T-helper 2 cell treated with Interferon-gamma antibody and Interleukin-4, amounts not matched to agents 5 μg/mL and 100 μg/mL, for 36 hours (primary cell): ENCODE results near the gene SH3BGRL3.
A peak's percentile ranks its signal among the peaks of the same experiment; 100 is the strongest.
"Not testable (repeated sequence)": the region's sequence is repeated elsewhere in the genome, so short reads cannot be mapped to it uniquely, and the experiment has no call there.

ENCODE experiments used
- DNase-seq: peaks from one replicate; pipeline ENCODE4 v3.0.0; 2021; ENCODE audit warnings: low spot score
- H3K27ac Mint-ChIP-seq: one replicate; pipeline ENCODE4 v1.8.0; 2021; ENCODE audit warnings: mild to moderate bottlenecking, mixed read lengths
- H3K27me3 Mint-ChIP-seq: one replicate; pipeline ENCODE4 v1.8.0; 2021; ENCODE audit warnings: low read depth, mixed read lengths
- H3K36me3 Mint-ChIP-seq: one replicate; pipeline ENCODE4 v1.8.0; 2021; ENCODE audit warnings: low read depth, mixed read lengths
- H3K4me1 Mint-ChIP-seq: one replicate; pipeline ENCODE4 v1.8.0; 2021; ENCODE audit warnings: low read depth, mixed read lengths
- H3K4me3 Mint-ChIP-seq: one replicate; pipeline ENCODE4 v1.8.0; 2022; ENCODE audit warnings: mild to moderate bottlenecking, moderate library complexity, mixed read lengths
- H3K9me3 Mint-ChIP-seq: one replicate; pipeline ENCODE4 v1.8.0; 2021; ENCODE audit warnings: mixed read lengths

The SH3BGRL3 gene

DNA sequence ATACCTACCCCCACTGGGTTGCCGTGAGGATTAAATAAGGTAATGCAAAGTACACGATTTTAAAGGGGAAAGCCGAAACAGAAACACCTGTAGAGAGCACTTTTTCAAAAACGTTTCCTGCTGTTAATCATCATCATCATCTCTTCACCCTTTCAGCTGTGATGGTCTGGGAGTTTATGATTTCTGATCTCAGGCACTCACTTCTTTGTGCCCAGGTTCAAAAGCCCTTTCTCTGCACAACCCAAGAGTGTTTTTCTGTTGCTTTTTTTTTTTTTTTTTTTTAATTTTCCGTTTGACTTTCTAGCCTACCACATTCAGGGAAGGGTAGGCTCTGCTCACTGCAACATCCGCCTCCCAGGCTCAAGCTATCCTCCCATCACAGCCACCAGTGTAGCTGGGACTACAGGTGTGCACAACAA, 27.5 kb downstream of the SH3BGRL3 start:
- no peak for DNase-seq
- H3K4me3 Mint-ChIP-seq = peak overlapping the region; percentile 98
- H3K4me1 Mint-ChIP-seq = peaks cover 33% of the 10 kb centered on the region
- H3K27ac Mint-ChIP-seq = peak overlapping the region; percentile 97
- peaks cover 2% of the 10 kb centered on the region for H3K36me3 Mint-ChIP-seq
- no peaks in the 10 kb centered on the region for H3K9me3 Mint-ChIP-seq
- H3K27me3 Mint-ChIP-seq = no peaks in the 10 kb centered on the region

DNA sequence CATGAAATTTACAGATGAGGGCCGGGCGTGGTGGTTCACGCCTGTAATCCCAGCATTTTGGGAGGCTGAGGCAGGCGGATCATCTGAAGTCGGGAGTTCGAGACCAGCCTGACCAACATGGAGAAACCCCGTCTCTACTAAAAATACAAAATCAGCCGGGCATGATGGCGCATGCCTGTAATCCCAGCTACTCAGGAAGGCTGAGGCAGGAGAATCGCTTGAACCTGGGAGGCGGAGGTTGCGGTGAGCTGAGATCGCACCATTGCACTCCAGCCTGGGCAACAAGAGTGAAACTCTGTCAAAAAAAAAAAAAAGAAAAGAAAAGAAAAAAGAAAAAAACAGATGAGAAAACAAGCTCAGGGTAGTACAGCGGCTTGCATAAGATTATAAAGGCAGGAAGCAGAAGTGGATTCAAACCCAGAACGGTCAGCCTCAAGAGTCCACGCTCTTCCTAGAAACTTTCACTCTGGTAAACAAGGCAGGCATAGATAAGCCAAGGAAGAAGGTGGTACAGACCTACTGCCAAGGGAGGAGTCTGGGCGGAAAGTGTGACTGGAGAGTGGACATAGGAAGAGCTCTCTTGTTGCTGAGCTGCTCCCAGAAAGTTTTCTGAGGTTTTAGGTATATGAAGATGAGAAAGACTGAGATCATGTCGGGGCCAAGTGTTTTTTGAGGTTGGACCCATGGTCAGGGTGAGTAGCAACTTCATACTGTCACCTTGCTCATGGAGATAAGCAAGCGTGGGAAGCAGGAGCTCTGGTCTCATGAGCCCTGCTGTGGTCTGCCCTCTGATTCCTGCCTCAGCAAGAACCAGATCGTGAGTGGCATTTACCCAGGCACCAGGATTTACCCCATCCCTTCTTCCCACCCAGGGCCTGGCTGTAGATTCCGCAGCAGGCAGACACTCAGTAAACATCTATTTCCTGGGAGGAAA, 28.3 kb downstream of the SH3BGRL3 start:
- peak; percentile 76 for DNase-seq
- H3K36me3 Mint-ChIP-seq, H3K27me3 Mint-ChIP-seq, H3K9me3 Mint-ChIP-seq: not testable (repeated sequence)
- peak overlapping the region; percentile 98 for H3K4me3 Mint-ChIP-seq
- H3K27ac Mint-ChIP-seq = peak overlapping the region; percentile 97
- H3K4me1 Mint-ChIP-seq = peaks cover 35% of the 10 kb centered on the region

DNA sequence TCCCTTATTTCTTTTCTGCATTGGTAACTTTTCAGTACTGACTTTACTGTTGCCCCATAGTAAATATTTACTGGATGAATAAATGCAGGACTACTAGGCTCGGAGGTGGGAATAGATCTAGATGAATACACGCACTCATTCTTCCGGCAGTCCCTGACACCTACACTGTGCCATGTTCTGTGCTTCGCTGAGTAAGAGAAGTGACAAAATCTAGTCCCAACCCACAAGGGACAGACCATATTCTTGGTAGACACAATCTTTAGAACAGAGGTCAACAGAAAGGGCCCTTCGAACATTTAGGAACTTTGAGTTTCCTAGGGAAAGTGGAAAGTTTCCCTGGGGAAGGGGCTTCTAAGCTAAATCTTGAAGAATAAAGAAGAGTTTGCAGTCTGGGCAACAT, 34.6 kb downstream of the SH3BGRL3 start:
- DNase-seq = no peak
- Mint-ChIP-seq H3K9me3 (no peaks in the 10 kb centered on the region), H3K27me3 (no peaks in the 10 kb centered on the region), H3K27ac (no peak overlapping the region), H3K4me3 (peak overlapping the region; percentile 27), H3K4me1 (peaks cover 46% of the 10 kb centered on the region), H3K36me3 (peaks cover 19% of the 10 kb centered on the region)

- peaks cover 52% of the 10 kb centered on the region for H3K4me1 Mint-ChIP-seq
- H3K9me3 Mint-ChIP-seq = no peaks in the 10 kb centered on the region
- H3K4me3 Mint-ChIP-seq = peak overlapping the region; percentile 92
- peaks cover 32% of the 10 kb centered on the region for H3K36me3 Mint-ChIP-seq
- DNase-seq = no peak
- H3K27me3 Mint-ChIP-seq = no peaks in the 10 kb centered on the region
- H3K27ac Mint-ChIP-seq = peak overlapping the region; percentile 88
These were observed 36.3 kb downstream of the SH3BGRL3 start for GRCh38 chr1:26315874-26316850.

- peak overlapping the region; percentile 92 for H3K4me3 Mint-ChIP-seq
- H3K4me1 Mint-ChIP-seq = peaks cover 52% of the 10 kb centered on the region
- peak overlapping the region; percentile 75 for H3K27ac Mint-ChIP-seq
- peaks cover 39% of the 10 kb centered on the region for H3K36me3 Mint-ChIP-seq
- no peaks in the 10 kb centered on the region for H3K27me3 Mint-ChIP-seq
- no peak for DNase-seq
- H3K9me3 Mint-ChIP-seq = no peaks in the 10 kb centered on the region
These were observed 37.3 kb downstream of the SH3BGRL3 start for GRCh38 chr1:26317146-26317545.

GRCh38 chr1:26317612-26318337, 37.9 kb downstream of the SH3BGRL3 start, which contains the start of gene CD52:
CD52 (plus strand) TSS chr1:26317958; CDS start chr1:26318018, 60 bp downstream.
- DNase-seq = peak; percentile 68
- H3K36me3 Mint-ChIP-seq = peaks cover 44% of the 10 kb centered on the region
- no peaks in the 10 kb centered on the region for H3K9me3 Mint-ChIP-seq
- no peaks in the 10 kb centered on the region for H3K27me3 Mint-ChIP-seq
- peak within 1 kb of the TSS; percentile 92 for H3K4me3 Mint-ChIP-seq
- peaks cover 58% of the 10 kb centered on the region for H3K4me1 Mint-ChIP-seq
- H3K27ac Mint-ChIP-seq = peak within 1 kb of the TSS; percentile 75

DNA sequence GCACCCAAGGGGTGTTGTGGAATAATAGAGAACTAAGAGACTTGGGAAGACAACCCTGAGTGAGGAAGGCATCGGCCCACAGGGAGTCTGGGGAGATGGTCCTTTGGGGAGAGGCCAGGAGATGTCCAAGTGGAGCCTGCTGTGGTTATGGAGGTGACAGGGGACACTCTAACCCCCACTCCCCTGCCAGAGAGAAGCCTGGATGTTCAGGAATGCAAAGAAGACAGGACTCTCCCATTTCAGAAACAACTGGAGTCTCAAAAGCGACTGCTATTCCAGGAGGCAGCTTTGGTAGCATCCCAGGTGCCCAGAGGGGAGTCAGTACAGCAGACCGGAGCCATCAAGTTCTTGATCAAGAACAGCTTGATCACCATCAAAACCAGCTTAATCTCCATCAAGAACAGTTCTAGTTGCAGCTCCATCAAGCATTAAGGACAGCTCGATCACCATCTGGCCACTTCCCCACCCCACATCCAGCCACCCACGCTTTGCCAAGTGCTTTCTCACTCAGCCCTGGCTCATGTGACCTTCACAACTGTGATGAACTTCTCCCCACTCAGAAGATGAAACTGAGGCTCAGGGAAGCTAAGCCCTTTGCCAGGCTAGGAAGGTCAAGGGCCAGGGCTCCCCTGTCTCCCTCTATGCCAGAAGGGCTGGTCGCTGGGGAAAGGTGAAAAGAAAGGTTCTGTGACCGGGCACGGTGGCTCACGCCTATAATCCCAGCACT, 38.6 kb downstream of the SH3BGRL3 start:
- Mint-ChIP-seq H3K27me3 (no peaks in the 10 kb centered on the region), H3K9me3 (no peaks in the 10 kb centered on the region), H3K4me1 (peaks cover 56% of the 10 kb centered on the region), H3K27ac (peak overlapping the region; percentile 75), H3K36me3 (peaks cover 50% of the 10 kb centered on the region), H3K4me3 (peak overlapping the region; percentile 92)
- peak; percentile 73 for DNase-seq

DNA sequence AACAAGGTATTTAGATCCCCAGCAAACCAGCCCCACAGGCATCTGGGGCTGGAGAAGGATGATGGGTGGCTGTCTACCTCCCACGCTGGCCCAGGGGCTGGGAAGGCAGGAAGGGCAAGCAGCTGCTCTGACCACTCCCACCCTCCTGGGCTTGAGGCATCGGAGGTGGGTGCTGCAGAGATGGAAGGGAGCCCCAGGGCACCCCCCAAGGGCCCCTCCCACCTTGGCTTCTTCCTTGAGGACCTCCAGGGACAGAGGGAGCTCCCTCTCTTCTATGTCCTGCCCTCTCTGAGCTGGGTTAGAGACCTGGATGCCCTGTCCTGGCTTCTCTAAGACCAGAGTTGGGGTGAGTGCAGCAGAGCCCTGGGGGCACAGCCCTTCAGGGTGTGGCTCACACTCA, 41.0 kb downstream of the SH3BGRL3 start:
- no peaks in the 10 kb centered on the region for H3K9me3 Mint-ChIP-seq
- no peak for DNase-seq
- no peaks in the 10 kb centered on the region for H3K27me3 Mint-ChIP-seq
- H3K4me3 Mint-ChIP-seq = peak overlapping the region; percentile 92
- H3K36me3 Mint-ChIP-seq = peaks cover 59% of the 10 kb centered on the region
- H3K27ac Mint-ChIP-seq = peak overlapping the region; percentile 96
- peaks cover 37% of the 10 kb centered on the region for H3K4me1 Mint-ChIP-seq

DNA sequence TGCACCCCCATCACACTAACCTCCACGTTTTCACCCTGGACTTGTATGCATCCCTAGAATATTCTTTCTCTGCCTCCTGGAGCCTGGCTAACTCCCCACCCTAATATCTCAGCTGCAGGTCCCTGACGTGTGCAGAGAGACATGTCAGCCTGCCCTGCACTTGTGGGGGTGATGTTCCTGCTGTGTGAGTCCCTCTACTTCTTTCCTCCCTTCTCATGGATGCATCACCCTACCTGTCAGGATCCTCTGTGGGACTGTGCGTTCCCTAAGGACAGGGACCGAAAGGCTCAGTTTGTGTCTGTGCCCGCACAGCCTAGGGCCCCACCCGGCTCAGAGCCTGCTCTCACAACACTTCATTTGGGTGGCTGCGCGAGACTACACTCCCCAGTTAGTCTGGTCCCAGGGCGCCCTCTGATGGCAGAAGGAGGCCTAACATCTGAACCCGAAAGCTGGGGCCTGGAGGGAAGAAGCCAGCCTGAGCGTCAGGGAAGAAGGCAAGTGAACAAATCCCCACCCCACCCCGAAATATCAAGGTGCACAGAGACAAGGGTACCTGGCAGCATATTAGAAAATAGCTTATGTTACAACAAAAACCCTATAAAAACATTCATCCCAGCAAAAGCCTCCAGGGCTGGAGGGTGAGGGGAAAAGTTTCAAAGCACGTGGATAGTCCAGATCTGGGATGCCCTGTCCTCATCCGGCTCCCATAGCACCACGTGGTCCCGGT, 41.6 kb downstream of the SH3BGRL3 start:
- peaks cover 59% of the 10 kb centered on the region for H3K36me3 Mint-ChIP-seq

DNA sequence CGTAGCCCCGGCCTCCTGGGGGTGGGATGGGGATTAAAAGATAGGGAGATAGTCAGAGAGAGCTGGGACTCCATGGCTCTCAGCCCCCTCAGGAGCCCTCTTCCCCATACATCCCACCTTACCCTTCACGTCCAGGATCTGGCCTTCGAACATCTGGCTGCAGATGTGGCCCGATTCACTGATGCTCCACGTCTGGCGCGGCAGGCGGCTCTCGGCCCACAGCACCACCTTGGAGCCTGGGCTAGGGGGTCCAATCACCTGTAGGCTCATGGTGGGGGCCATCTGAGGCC, 42.1 kb downstream of the SH3BGRL3 start:
- H3K27me3 Mint-ChIP-seq = no peaks in the 10 kb centered on the region
- H3K4me1 Mint-ChIP-seq = peaks cover 29% of the 10 kb centered on the region
- no peaks in the 10 kb centered on the region for H3K9me3 Mint-ChIP-seq
- H3K27ac Mint-ChIP-seq = no peak overlapping the region
- no peak overlapping the region for H3K4me3 Mint-ChIP-seq
- DNase-seq = no peak
- peaks cover 59% of the 10 kb centered on the region for H3K36me3 Mint-ChIP-seq

More for the DNA sequence above, 41.6 kb downstream of the SH3BGRL3 start:
- H3K27ac Mint-ChIP-seq = peak overlapping the region; percentile 96
- DNase-seq = peak; percentile 86
- peak overlapping the region; percentile 89 for H3K4me3 Mint-ChIP-seq
- H3K4me1 Mint-ChIP-seq = peaks cover 32% of the 10 kb centered on the region
- no peaks in the 10 kb centered on the region for H3K27me3 Mint-ChIP-seq
- no peaks in the 10 kb centered on the region for H3K9me3 Mint-ChIP-seq

GRCh38 chr1:26323382-26323781, 43.5 kb downstream of the SH3BGRL3 start:
- H3K4me1 Mint-ChIP-seq = peaks cover 20% of the 10 kb centered on the region
- H3K9me3 Mint-ChIP-seq = no peaks in the 10 kb centered on the region
- peaks cover 51% of the 10 kb centered on the region for H3K36me3 Mint-ChIP-seq
- no peak for DNase-seq
- no peak overlapping the region for H3K4me3 Mint-ChIP-seq
- no peaks in the 10 kb centered on the region for H3K27me3 Mint-ChIP-seq
- no peak overlapping the region for H3K27ac Mint-ChIP-seq

DNA sequence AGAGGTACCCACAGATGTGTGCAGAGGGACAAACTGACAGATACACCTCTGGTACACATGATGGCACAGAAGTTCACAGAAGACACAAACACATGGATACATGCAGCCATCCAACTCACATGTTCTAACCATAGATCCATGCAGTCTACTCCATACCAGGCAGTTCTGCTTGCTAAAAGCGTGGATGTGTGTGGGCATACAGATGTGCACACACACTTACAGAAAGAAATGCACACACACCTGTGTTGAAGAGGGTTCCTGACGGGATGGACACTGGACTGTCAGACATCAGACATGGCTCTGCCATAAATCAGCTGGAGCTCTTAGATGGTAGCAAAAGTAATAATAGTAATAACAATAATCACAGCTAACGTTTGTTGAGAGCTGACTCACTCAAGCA, 44.7 kb downstream of the SH3BGRL3 start:
- Mint-ChIP-seq H3K27me3 (no peaks in the 10 kb centered on the region), H3K36me3 (peaks cover 39% of the 10 kb centered on the region), H3K4me1 (peaks cover 18% of the 10 kb centered on the region), H3K9me3 (no peaks in the 10 kb centered on the region), H3K27ac (peak overlapping the region; percentile 17), H3K4me3 (no peak overlapping the region)
- DNase-seq = no peak
